Stomach smooth muscle (tissue), 2 donors: Measurements from ENCODE around the gene ABLIM2.
A peak's percentile ranks its signal among the peaks of the same experiment; 100 is the strongest.

Experiments
- H3K27ac ChIP-seq: one replicate; pipeline ENCODE4 v1.7.0; 2013; ENCODE audit warnings: mild to moderate bottlenecking, low read length, inconsistent platforms
- H3K27me3 ChIP-seq, 2 donors: one replicate each; pipeline ENCODE4 v1.7.0; 2013; ENCODE audit warnings: low read length in 2 of 2; ENCODE audit not compliant: insufficient read depth in 2 of 2, control insufficient read depth in 1 of 2
- H3K36me3 ChIP-seq, 2 donors: one replicate each; pipeline ENCODE4 v1.7.0; 2013; ENCODE audit warnings: low read length in 2 of 2; ENCODE audit not compliant: control insufficient read depth in 2 of 2, insufficient read depth in 2 of 2
- H3K4me1 ChIP-seq: one replicate; pipeline ENCODE4 v1.7.0; 2013; ENCODE audit warnings: low read length; ENCODE audit not compliant: control insufficient read depth, insufficient read depth
- H3K4me3 ChIP-seq, 2 donors: one replicate each; pipeline ENCODE4 v1.7.0; 2013; ENCODE audit warnings: low read length in 2 of 2
- H3K9ac ChIP-seq, 2 donors: one replicate each; pipeline ENCODE4 v1.7.0; 2013; ENCODE audit warnings: low read length in 2 of 2, mild to moderate bottlenecking in 1 of 2
- H3K9me3 ChIP-seq, 2 donors: one replicate each; pipeline ENCODE4 v1.7.0; 2013; ENCODE audit warnings: low read length in 2 of 2; ENCODE audit not compliant: control insufficient read depth in 2 of 2
- donor health status: healthy.
- donor health status: Pancreatic carcinoma.

The ABLIM2 gene

GRCh38 chr4:8158710-8159536 lies at the start of gene ABLIM2:
Gene ABLIM2 (minus strand): TSS chr4:8158813. CDS start chr4:8158689, 124 bp downstream.
- H3K4me3 ChIP-seq = peak within 1 kb of the TSS; percentile 94 to 98
- H3K27ac ChIP-seq = no peak within 1 kb of the TSS
- H3K9ac ChIP-seq = peak within 1 kb of the TSS; percentile 68 to 73
- no peaks in the 10 kb centered on the region for H3K9me3 ChIP-seq
- peaks cover 26% of the 10 kb centered on the region for H3K4me1 ChIP-seq
- no peaks in the 10 kb centered on the region for H3K36me3 ChIP-seq
- H3K27me3 ChIP-seq = peaks cover 0 to 4% of the 10 kb centered on the region in 2 donors

- H3K4me3 ChIP-seq = no peak overlapping the region
- H3K27ac ChIP-seq = no peak overlapping the region
- no peaks in the 10 kb centered on the region for H3K4me1 ChIP-seq
- no peaks in the 10 kb centered on the region for H3K9me3 ChIP-seq
- H3K27me3 ChIP-seq = peaks cover 0 to 3% of the 10 kb centered on the region in 2 donors
- no peak overlapping the region for H3K9ac ChIP-seq
- H3K36me3 ChIP-seq = no peaks in the 10 kb centered on the region
Observed at GRCh38 chr4:8207314-8207713, 48.7 kb upstream of the ABLIM2 start.

- H3K4me3 ChIP-seq = no peak overlapping the region
- H3K27me3 ChIP-seq = peaks cover 0 to 3% of the 10 kb centered on the region in 2 donors
- peaks cover 7% of the 10 kb centered on the region for H3K4me1 ChIP-seq
- no peaks in the 10 kb centered on the region for H3K36me3 ChIP-seq
- H3K9ac ChIP-seq = no peak overlapping the region
- no peaks in the 10 kb centered on the region for H3K9me3 ChIP-seq
- H3K27ac ChIP-seq = no peak overlapping the region
Observed at GRCh38 chr4:8205749-8206611, 47.4 kb upstream of the ABLIM2 start.

GRCh38 chr4:8205241-8205707 lies 46.7 kb upstream of the ABLIM2 start:
- no peaks in the 10 kb centered on the region for H3K9me3 ChIP-seq
- H3K4me1 ChIP-seq = peaks cover 11% of the 10 kb centered on the region
- no peaks in the 10 kb centered on the region for H3K36me3 ChIP-seq
- H3K4me3 ChIP-seq = no peak overlapping the region
- H3K9ac ChIP-seq = no peak overlapping the region
- H3K27me3 ChIP-seq = peaks cover 0 to 3% of the 10 kb centered on the region in 2 donors
- H3K27ac ChIP-seq = no peak overlapping the region

GRCh38 chr4:8204576-8205227 lies 46.1 kb upstream of the ABLIM2 start:
- Histone ChIP-seq H3K27me3 (peaks cover 0 to 3% of the 10 kb centered on the region in 2 donors), H3K4me3 (no peak overlapping the region), H3K27ac (no peak overlapping the region), H3K4me1 (peaks cover 15% of the 10 kb centered on the region), H3K36me3 (no peaks in the 10 kb centered on the region), H3K9ac (no peak overlapping the region), H3K9me3 (no peaks in the 10 kb centered on the region)

- H3K27me3 ChIP-seq = peaks cover 0 to 3% of the 10 kb centered on the region in 2 donors
- H3K9me3 ChIP-seq = no peaks in the 10 kb centered on the region
- no peaks in the 10 kb centered on the region for H3K36me3 ChIP-seq
- no peak overlapping the region for H3K27ac ChIP-seq
- H3K9ac ChIP-seq = no peak overlapping the region
- H3K4me1 ChIP-seq = peaks cover 24% of the 10 kb centered on the region
- H3K4me3 ChIP-seq = no peak overlapping the region
Observed at GRCh38 chr4:8203817-8204216, 45.2 kb upstream of the ABLIM2 start.

GRCh38 chr4:8203052-8203401 lies 44.4 kb upstream of the ABLIM2 start:
- Histone ChIP-seq H3K4me3 (no peak overlapping the region), H3K27ac (no peak overlapping the region), H3K9ac (no peak overlapping the region), H3K36me3 (no peaks in the 10 kb centered on the region), H3K4me1 (peaks cover 30% of the 10 kb centered on the region), H3K27me3 (no peaks in the 10 kb centered on the region), H3K9me3 (no peaks in the 10 kb centered on the region)

- no peaks in the 10 kb centered on the region for H3K27me3 ChIP-seq
- no peak overlapping the region for H3K9ac ChIP-seq
- H3K4me3 ChIP-seq = no peak overlapping the region
- no peak overlapping the region for H3K27ac ChIP-seq
- no peaks in the 10 kb centered on the region for H3K36me3 ChIP-seq
- no peaks in the 10 kb centered on the region for H3K9me3 ChIP-seq
- H3K4me1 ChIP-seq = peaks cover 30% of the 10 kb centered on the region
Observed at GRCh38 chr4:8202108-8203051, 43.8 kb upstream of the ABLIM2 start.

GRCh38 chr4:8201321-8201781 lies 42.7 kb upstream of the ABLIM2 start:
- Histone ChIP-seq H3K27me3 (peaks cover 0 to 2% of the 10 kb centered on the region in 2 donors), H3K27ac (no peak overlapping the region), H3K4me3 (peak overlapping the region in 1 of 2 donors; percentile 15), H3K9ac (peak overlapping the region in 1 of 2 donors; percentile 13), H3K4me1 (peaks cover 30% of the 10 kb centered on the region), H3K36me3 (no peaks in the 10 kb centered on the region), H3K9me3 (no peaks in the 10 kb centered on the region)
